Neural cell (in vitro differentiated cells): ENCODE data around the gene ZBTB8A. TPM values are rescaled to one million over a fixed set of nuclear protein-coding genes. Genes with fewer than 3 reads are reported as not detected.

Experiments
- H2AFZ ChIP-seq: fragments of 200-600, 300-800 bp; sonication (generic), shearing (Covaris generic); 2 replicates; pipeline ENCODE4 v1.6.0; 2014; ENCODE audit warnings: low read depth, mild to moderate bottlenecking, antibody characterized with exemption, low read length, moderate library complexity
- H3F3A ChIP-seq: fragments of 200-600 bp; shearing (Covaris generic); 2 replicates; pipeline ENCODE4 v1.6.1; 2016; ENCODE audit warnings: mild to moderate bottlenecking, moderate library complexity, mixed read lengths, antibody characterized with exemption, low read length; ENCODE audit not compliant: insufficient read depth, poor library complexity, severe bottlenecking
- H3K27ac ChIP-seq: fragments of 200-600, 300-800 bp; sonication (generic), shearing (Covaris generic); 2 replicates; pipeline ENCODE4 v1.5.1; 2014; ENCODE audit warnings: mild to moderate bottlenecking, low read length, moderate library complexity
- H3K27me3 ChIP-seq: fragments of 300-800, 200-600 bp; sonication (generic), shearing (Covaris generic); 2 replicates; pipeline ENCODE4 v1.6.0; 2014; ENCODE audit warnings: mild to moderate bottlenecking, low read depth, low read length, moderate library complexity; ENCODE audit not compliant: insufficient read depth
- H3K36me3 ChIP-seq: fragments of 300-800, 200-600 bp; sonication (generic), shearing (Covaris generic); 2 replicates; pipeline ENCODE4 v1.5.1; 2014; ENCODE audit warnings: mild to moderate bottlenecking, antibody characterized with exemption, low read length, moderate library complexity; ENCODE audit not compliant: insufficient read depth
- H3K4me2 ChIP-seq: fragments of 300-800, 200-600 bp; sonication (generic), shearing (Covaris generic); 2 replicates; pipeline ENCODE4 v1.6.0; 2014; ENCODE audit warnings: mild to moderate bottlenecking, low read length
- H3K4me3 ChIP-seq: fragments of 300-800, 200-600 bp; sonication (generic), shearing (Covaris generic); 2 replicates; pipeline ENCODE4 v1.5.1; 2014; ENCODE audit warnings: mild to moderate bottlenecking, low read length, moderate library complexity
- H3K79me2 ChIP-seq: fragments of 200-600 bp; shearing (Covaris generic); replicated peaks from 2 replicates; pipeline ENCODE4 v1.6.0; 2014; ENCODE audit warnings: mild to moderate bottlenecking, low read length, moderate library complexity; ENCODE audit not compliant: insufficient read depth
- H3K9ac ChIP-seq: fragments of 300-800, 200-600 bp; sonication (generic), shearing (Covaris generic); 2 replicates; pipeline ENCODE4 v1.6.1; 2016; ENCODE audit warnings: mild to moderate bottlenecking, low read length, mixed read lengths
- H3K9me2 ChIP-seq: fragments of 200-600 bp; shearing (Covaris generic); 2 replicates; pipeline ENCODE4 v1.6.1; 2016; ENCODE audit warnings: mild to moderate bottlenecking, low read length, mixed read lengths; ENCODE audit not compliant: insufficient read depth
- H3K9me3 ChIP-seq: fragments of 200-600, 300-800 bp; sonication (generic), shearing (Covaris generic); 2 replicates; pipeline ENCODE4 v1.6.1; 2016; ENCODE audit warnings: mild to moderate bottlenecking, mixed run types, low read length, moderate library complexity, mixed read lengths
- H4K20me1 ChIP-seq: fragments of 200-600 bp; shearing (Covaris generic); 2 replicates; pipeline ENCODE4 v1.6.1; 2016; ENCODE audit warnings: mild to moderate bottlenecking, mixed run types; ENCODE audit not compliant: insufficient read depth
- EP300 ChIP-seq: fragments of 450-650 bp; conservative IDR thresholded peaks from 2 replicates; pipeline ENCODE4 v1.6.1; 2014; ENCODE audit warnings: antibody characterized with exemption, mild to moderate bottlenecking, moderate library complexity; ENCODE audit not compliant: poor library complexity, severe bottlenecking
- EZH2 ChIP-seq: fragments of 200-600, 300-800 bp; shearing (Covaris generic), sonication (generic); IDR thresholded peaks from 2 replicates; pipeline ENCODE4 v1.6.1; 2014; ENCODE audit warnings: antibody characterized with exemption, low read length, borderline replicate concordance, mild to moderate bottlenecking; ENCODE audit not compliant: insufficient read depth, poor library complexity, severe bottlenecking
- MXI1 ChIP-seq: fragments of 450-650 bp; conservative IDR thresholded peaks from 2 replicates; pipeline ENCODE4 v1.6.1; 2014; ENCODE audit warnings: antibody characterized with exemption, mild to moderate bottlenecking; ENCODE audit not compliant: poor library complexity, severe bottlenecking
- POLR2AphosphoS5 ChIP-seq: IDR thresholded peaks from 2 replicates; pipeline ENCODE4 v1.6.1; 2012
- RAD21 ChIP-seq: fragments of 450-650 bp; conservative IDR thresholded peaks from 2 replicates; pipeline ENCODE4 v1.6.1; 2014; ENCODE audit warnings: antibody characterized with exemption, mild to moderate bottlenecking, moderate library complexity
- SMC3 ChIP-seq: fragments of 450-650 bp; conservative IDR thresholded peaks from 2 replicates; pipeline ENCODE4 v1.6.1; 2014; ENCODE audit warnings: antibody characterized with exemption, mild to moderate bottlenecking, moderate library complexity; ENCODE audit not compliant: poor library complexity
- TAF1 ChIP-seq: IDR thresholded peaks from 2 replicates; pipeline ENCODE4 v1.6.1; 2012; ENCODE audit warnings: low read depth
- polyA plus RNA-seq: library from polyadenylated mRNA; depleted of rRNA; stranded (reverse); fragments of >200 nt; gene quantifications from 2 replicates; pipeline ENCODE4 v1.2.3, GENCODE V29; 2014
- TF ChIP-seq, protein P1 (sequence below): IDR thresholded peaks from 2 replicates; pipeline ENCODE4 v1.6.1; 2012; ENCODE audit warnings: borderline replicate concordance
- TF ChIP-seq, protein P2 (sequence below): fragments of 450-650 bp; IDR thresholded peaks from 2 replicates; pipeline ENCODE4 v1.5.1; 2014; ENCODE audit warnings: antibody characterized with exemption, mild to moderate bottlenecking, moderate library complexity; ENCODE audit not compliant: poor library complexity, severe bottlenecking

Gene ZBTB8A
- polyA plus RNA-seq, 1 donor from 2014 or later, result 10.1 TPM

DNA sequence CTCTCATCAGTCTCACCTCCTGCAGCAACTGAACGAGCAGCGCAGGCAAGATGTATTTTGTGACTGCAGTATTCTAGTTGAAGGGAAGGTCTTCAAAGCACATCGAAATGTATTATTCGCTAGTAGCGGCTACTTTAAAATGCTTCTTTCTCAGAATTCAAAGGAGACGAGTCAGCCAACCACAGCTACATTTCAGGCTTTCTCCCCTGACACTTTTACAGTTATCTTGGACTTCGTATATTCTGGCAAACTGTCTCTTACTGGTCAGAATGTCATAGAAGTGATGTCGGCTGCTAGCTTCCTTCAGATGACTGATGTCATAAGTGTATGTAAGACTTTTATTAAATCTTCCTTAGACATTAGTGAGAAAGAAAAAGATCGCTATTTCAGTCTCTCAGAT is 53.7 kb downstream of the ZBTB8A start:
- H3K27me3 ChIP-seq, result no peaks in the 10 kb centered on the region
- H2AFZ ChIP-seq, result no peak overlapping the region
- H3F3A ChIP-seq, result no peaks in the 10 kb centered on the region
- no peaks in the 10 kb centered on the region for H4K20me1 ChIP-seq
- H3K36me3 ChIP-seq, result no peaks in the 10 kb centered on the region
- H3K27ac ChIP-seq, result no peak overlapping the region
- H3K9ac ChIP-seq, result no peak overlapping the region
- H3K9me3 ChIP-seq, result no peaks in the 10 kb centered on the region
- no peaks in the 10 kb centered on the region for H3K79me2 ChIP-seq
- no peaks in the 10 kb centered on the region for H3K9me2 ChIP-seq
- no peak overlapping the region for H3K4me3 ChIP-seq
- no peak overlapping the region for H3K4me2 ChIP-seq
- no peak for TF ChIP-seq MXI1
- TF ChIP-seq RAD21, result no peak
- no peak for TF ChIP-seq TAF1

- no peak for TF ChIP-seq MXI1
- H3K4me3 ChIP-seq, result no peak overlapping the region
- H2AFZ ChIP-seq, result no peak overlapping the region
- H3K79me2 ChIP-seq, result no peaks in the 10 kb centered on the region
- H3K4me2 ChIP-seq, result no peak overlapping the region
- no peaks in the 10 kb centered on the region for H3K36me3 ChIP-seq
- H4K20me1 ChIP-seq, result no peaks in the 10 kb centered on the region
- no peaks in the 10 kb centered on the region for H3F3A ChIP-seq
- no peak overlapping the region for H3K27ac ChIP-seq
- H3K9me2 ChIP-seq, result no peaks in the 10 kb centered on the region
- no peaks in the 10 kb centered on the region for H3K27me3 ChIP-seq
- H3K9ac ChIP-seq, result no peak overlapping the region
- H3K9me3 ChIP-seq, result no peaks in the 10 kb centered on the region
Observed at GRCh38 chr1:32600034-32600433, 60.8 kb downstream of the ZBTB8A start.

GRCh38 chr1:32605711-32606424 is 66.6 kb downstream of the ZBTB8A start:
- H3K9me3 ChIP-seq, result no peaks in the 10 kb centered on the region
- no peaks in the 10 kb centered on the region for H3K9me2 ChIP-seq
- H4K20me1 ChIP-seq, result no peaks in the 10 kb centered on the region
- H3K4me3 ChIP-seq, result no peak overlapping the region
- no peak overlapping the region for H3K4me2 ChIP-seq
- H3F3A ChIP-seq, result no peaks in the 10 kb centered on the region
- TF ChIP-seq MXI1 (no peak), TAF1 (no peak), SMC3 (no peak), POLR2AphosphoS5 (no peak), RAD21 (no peak), EP300 (no peak), EZH2 (no peak)
- TF ChIP-seq, protein P1, sequence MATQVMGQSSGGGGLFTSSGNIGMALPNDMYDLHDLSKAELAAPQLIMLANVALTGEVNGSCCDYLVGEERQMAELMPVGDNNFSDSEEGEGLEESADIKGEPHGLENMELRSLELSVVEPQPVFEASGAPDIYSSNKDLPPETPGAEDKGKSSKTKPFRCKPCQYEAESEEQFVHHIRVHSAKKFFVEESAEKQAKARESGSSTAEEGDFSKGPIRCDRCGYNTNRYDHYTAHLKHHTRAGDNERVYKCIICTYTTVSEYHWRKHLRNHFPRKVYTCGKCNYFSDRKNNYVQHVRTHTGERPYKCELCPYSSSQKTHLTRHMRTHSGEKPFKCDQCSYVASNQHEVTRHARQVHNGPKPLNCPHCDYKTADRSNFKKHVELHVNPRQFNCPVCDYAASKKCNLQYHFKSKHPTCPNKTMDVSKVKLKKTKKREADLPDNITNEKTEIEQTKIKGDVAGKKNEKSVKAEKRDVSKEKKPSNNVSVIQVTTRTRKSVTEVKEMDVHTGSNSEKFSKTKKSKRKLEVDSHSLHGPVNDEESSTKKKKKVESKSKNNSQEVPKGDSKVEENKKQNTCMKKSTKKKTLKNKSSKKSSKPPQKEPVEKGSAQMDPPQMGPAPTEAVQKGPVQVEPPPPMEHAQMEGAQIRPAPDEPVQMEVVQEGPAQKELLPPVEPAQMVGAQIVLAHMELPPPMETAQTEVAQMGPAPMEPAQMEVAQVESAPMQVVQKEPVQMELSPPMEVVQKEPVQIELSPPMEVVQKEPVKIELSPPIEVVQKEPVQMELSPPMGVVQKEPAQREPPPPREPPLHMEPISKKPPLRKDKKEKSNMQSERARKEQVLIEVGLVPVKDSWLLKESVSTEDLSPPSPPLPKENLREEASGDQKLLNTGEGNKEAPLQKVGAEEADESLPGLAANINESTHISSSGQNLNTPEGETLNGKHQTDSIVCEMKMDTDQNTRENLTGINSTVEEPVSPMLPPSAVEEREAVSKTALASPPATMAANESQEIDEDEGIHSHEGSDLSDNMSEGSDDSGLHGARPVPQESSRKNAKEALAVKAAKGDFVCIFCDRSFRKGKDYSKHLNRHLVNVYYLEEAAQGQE, result no peak
- TF ChIP-seq, protein P2, sequence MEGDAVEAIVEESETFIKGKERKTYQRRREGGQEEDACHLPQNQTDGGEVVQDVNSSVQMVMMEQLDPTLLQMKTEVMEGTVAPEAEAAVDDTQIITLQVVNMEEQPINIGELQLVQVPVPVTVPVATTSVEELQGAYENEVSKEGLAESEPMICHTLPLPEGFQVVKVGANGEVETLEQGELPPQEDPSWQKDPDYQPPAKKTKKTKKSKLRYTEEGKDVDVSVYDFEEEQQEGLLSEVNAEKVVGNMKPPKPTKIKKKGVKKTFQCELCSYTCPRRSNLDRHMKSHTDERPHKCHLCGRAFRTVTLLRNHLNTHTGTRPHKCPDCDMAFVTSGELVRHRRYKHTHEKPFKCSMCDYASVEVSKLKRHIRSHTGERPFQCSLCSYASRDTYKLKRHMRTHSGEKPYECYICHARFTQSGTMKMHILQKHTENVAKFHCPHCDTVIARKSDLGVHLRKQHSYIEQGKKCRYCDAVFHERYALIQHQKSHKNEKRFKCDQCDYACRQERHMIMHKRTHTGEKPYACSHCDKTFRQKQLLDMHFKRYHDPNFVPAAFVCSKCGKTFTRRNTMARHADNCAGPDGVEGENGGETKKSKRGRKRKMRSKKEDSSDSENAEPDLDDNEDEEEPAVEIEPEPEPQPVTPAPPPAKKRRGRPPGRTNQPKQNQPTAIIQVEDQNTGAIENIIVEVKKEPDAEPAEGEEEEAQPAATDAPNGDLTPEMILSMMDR, result no peak
- no peaks in the 10 kb centered on the region for H3K79me2 ChIP-seq
- H3K27ac ChIP-seq, result no peak overlapping the region
- no peak overlapping the region for H2AFZ ChIP-seq
- no peak overlapping the region for H3K9ac ChIP-seq
- no peaks in the 10 kb centered on the region for H3K27me3 ChIP-seq
- no peaks in the 10 kb centered on the region for H3K36me3 ChIP-seq
